ENCODE measurements around the gene CEP97.

The CEP97 gene

GRCh38 chr3:101779047-101779821, 54.8 kb downstream of the CEP97 start, which contains the start of gene NXPE3:
NXPE3 (plus strand) TSS chr3:101779211; CDS start chr3:101785597, 6,386 bp downstream.
- peak within 1 kb of the TSS; percentile 63 for H3K9ac ChIP-seq (ENCODE audit: low read depth, low read length)
- peak within 1 kb of the TSS; percentile 88 for H3K4me3 ChIP-seq (ENCODE audit: low read depth, low read length)
- H3K27ac ChIP-seq (ENCODE audit: low read depth, low read length): peak within 1 kb of the TSS; percentile 42
- peaks cover 25% of the 10 kb centered on the region for H3K4me1 ChIP-seq (ENCODE audit: control insufficient read depth, insufficient read depth, low read length)
- H3K36me3 ChIP-seq (ENCODE audit: control insufficient read depth, insufficient read depth, low read length): peaks cover 20% of the 10 kb centered on the region
- H3K27me3 ChIP-seq (ENCODE audit: control insufficient read depth, insufficient read depth, low read length): peaks cover 10% of the 10 kb centered on the region
- H3K9me3 ChIP-seq (ENCODE audit: control insufficient read depth, insufficient read depth, low read length): no peaks in the 10 kb centered on the region

- H3K27me3 ChIP-seq (ENCODE audit: control insufficient read depth, insufficient read depth, low read length): peaks cover 10% of the 10 kb centered on the region
- 0 out of 2 replicates have a peak overlapping the region, but pooled peaks have one; percentile 2 for H3K9ac ChIP-seq (ENCODE audit: low read depth, low read length)
- H3K9me3 ChIP-seq (ENCODE audit: control insufficient read depth, insufficient read depth, low read length): no peaks in the 10 kb centered on the region
- no peak overlapping the region for H3K27ac ChIP-seq (ENCODE audit: low read depth, low read length)
- peaks cover 27% of the 10 kb centered on the region for H3K36me3 ChIP-seq (ENCODE audit: control insufficient read depth, insufficient read depth, low read length)
- H3K4me3 ChIP-seq (ENCODE audit: low read depth, low read length): peak overlapping the region; percentile 88
- H3K4me1 ChIP-seq (ENCODE audit: control insufficient read depth, insufficient read depth, low read length): peaks cover 25% of the 10 kb centered on the region
Measured at GRCh38 chr3:101779822-101780381, 55.5 kb downstream of the CEP97 start.

GRCh38 chr3:101780661-101781060, 56.2 kb downstream of the CEP97 start:
- peaks cover 35% of the 10 kb centered on the region for H3K36me3 ChIP-seq (ENCODE audit: control insufficient read depth, insufficient read depth, low read length)
- peaks cover 25% of the 10 kb centered on the region for H3K4me1 ChIP-seq (ENCODE audit: control insufficient read depth, insufficient read depth, low read length)
- H3K9me3 ChIP-seq (ENCODE audit: control insufficient read depth, insufficient read depth, low read length): no peaks in the 10 kb centered on the region
- H3K9ac ChIP-seq (ENCODE audit: low read depth, low read length): no peak overlapping the region
- peak overlapping the region; percentile 88; the same call in 1 of the 2 replicates for H3K4me3 ChIP-seq (ENCODE audit: low read depth, low read length)
- H3K27me3 ChIP-seq (ENCODE audit: control insufficient read depth, insufficient read depth, low read length): peaks cover 10% of the 10 kb centered on the region
- H3K27ac ChIP-seq (ENCODE audit: low read depth, low read length): no peak overlapping the region

GRCh38 chr3:101781166-101781565, 56.8 kb downstream of the CEP97 start:
- H3K9me3 ChIP-seq (ENCODE audit: control insufficient read depth, insufficient read depth, low read length): no peaks in the 10 kb centered on the region
- peak overlapping the region; percentile 88; the same call in 1 of the 2 replicates for H3K4me3 ChIP-seq (ENCODE audit: low read depth, low read length)
- H3K27ac ChIP-seq (ENCODE audit: low read depth, low read length): no peak overlapping the region
- H3K27me3 ChIP-seq (ENCODE audit: control insufficient read depth, insufficient read depth, low read length): peaks cover 10% of the 10 kb centered on the region
- peaks cover 40% of the 10 kb centered on the region for H3K36me3 ChIP-seq (ENCODE audit: control insufficient read depth, insufficient read depth, low read length)
- no peak overlapping the region for H3K9ac ChIP-seq (ENCODE audit: low read depth, low read length)
- peaks cover 25% of the 10 kb centered on the region for H3K4me1 ChIP-seq (ENCODE audit: control insufficient read depth, insufficient read depth, low read length)

- Histone ChIP-seq H3K36me3 (ENCODE audit: control insufficient read depth, insufficient read depth, low read length) (peaks cover 69% of the 10 kb centered on the region), H3K27ac (ENCODE audit: low read depth, low read length) (no peak overlapping the region), H3K9me3 (ENCODE audit: control insufficient read depth, insufficient read depth, low read length) (no peaks in the 10 kb centered on the region), H3K9ac (ENCODE audit: low read depth, low read length) (no peak overlapping the region), H3K4me1 (ENCODE audit: control insufficient read depth, insufficient read depth, low read length) (peaks cover 16% of the 10 kb centered on the region), H3K4me3 (ENCODE audit: low read depth, low read length) (no peak overlapping the region), H3K27me3 (ENCODE audit: control insufficient read depth, insufficient read depth, low read length) (no peaks in the 10 kb centered on the region)
Measured at GRCh38 chr3:101784855-101785613, 60.6 kb downstream of the CEP97 start.

- Histone ChIP-seq H3K9ac (ENCODE audit: low read depth, low read length) (no peak overlapping the region), H3K36me3 (ENCODE audit: control insufficient read depth, insufficient read depth, low read length) (peaks cover 56% of the 10 kb centered on the region), H3K4me1 (ENCODE audit: control insufficient read depth, insufficient read depth, low read length) (no peaks in the 10 kb centered on the region), H3K27me3 (ENCODE audit: control insufficient read depth, insufficient read depth, low read length) (no peaks in the 10 kb centered on the region), H3K9me3 (ENCODE audit: control insufficient read depth, insufficient read depth, low read length) (peaks cover 4% of the 10 kb centered on the region; the same call in 1 of the 2 replicates), H3K27ac (ENCODE audit: low read depth, low read length) (no peak overlapping the region), H3K4me3 (ENCODE audit: low read depth, low read length) (no peak overlapping the region)
Measured at GRCh38 chr3:101791778-101792177, 67.4 kb downstream of the CEP97 start.

- H3K9ac ChIP-seq (ENCODE audit: low read depth, low read length): no peak overlapping the region
- peaks cover 29% of the 10 kb centered on the region for H3K36me3 ChIP-seq (ENCODE audit: control insufficient read depth, insufficient read depth, low read length)
- H3K9me3 ChIP-seq (ENCODE audit: control insufficient read depth, insufficient read depth, low read length): peaks cover 4% of the 10 kb centered on the region; the same call in 1 of the 2 replicates
- H3K4me1 ChIP-seq (ENCODE audit: control insufficient read depth, insufficient read depth, low read length): peaks cover 8% of the 10 kb centered on the region; the same call in 1 of the 2 replicates
- no peak overlapping the region for H3K27ac ChIP-seq (ENCODE audit: low read depth, low read length)
- no peak overlapping the region for H3K4me3 ChIP-seq (ENCODE audit: low read depth, low read length)
- no peaks in the 10 kb centered on the region for H3K27me3 ChIP-seq (ENCODE audit: control insufficient read depth, insufficient read depth, low read length)
Measured at GRCh38 chr3:101796077-101796680, 71.8 kb downstream of the CEP97 start.

- Histone ChIP-seq H3K36me3 (ENCODE audit: control insufficient read depth, insufficient read depth, low read length) (peaks cover 34% of the 10 kb centered on the region), H3K4me3 (ENCODE audit: low read depth, low read length) (no peak overlapping the region), H3K9me3 (ENCODE audit: control insufficient read depth, insufficient read depth, low read length) (no peaks in the 10 kb centered on the region), H3K4me1 (ENCODE audit: control insufficient read depth, insufficient read depth, low read length) (peaks cover 10% of the 10 kb centered on the region; the same call in 1 of the 2 replicates), H3K27me3 (ENCODE audit: control insufficient read depth, insufficient read depth, low read length) (no peaks in the 10 kb centered on the region), H3K9ac (ENCODE audit: low read depth, low read length) (no peak overlapping the region), H3K27ac (ENCODE audit: low read depth, low read length) (peak overlapping the region; percentile 37)
Measured at GRCh38 chr3:101801174-101801573, 76.8 kb downstream of the CEP97 start.

- no peak overlapping the region for H3K9ac ChIP-seq (ENCODE audit: low read depth, low read length)
- H3K27ac ChIP-seq (ENCODE audit: low read depth, low read length): no peak overlapping the region
- H3K36me3 ChIP-seq (ENCODE audit: control insufficient read depth, insufficient read depth, low read length): peaks cover 29% of the 10 kb centered on the region
- H3K27me3 ChIP-seq (ENCODE audit: control insufficient read depth, insufficient read depth, low read length): no peaks in the 10 kb centered on the region
- peaks cover 10% of the 10 kb centered on the region; the same call in 1 of the 2 replicates for H3K4me1 ChIP-seq (ENCODE audit: control insufficient read depth, insufficient read depth, low read length)
- H3K4me3 ChIP-seq (ENCODE audit: low read depth, low read length): no peak overlapping the region
- no peaks in the 10 kb centered on the region for H3K9me3 ChIP-seq (ENCODE audit: control insufficient read depth, insufficient read depth, low read length)
Measured at GRCh38 chr3:101802179-101802578, 77.8 kb downstream of the CEP97 start.

GRCh38 chr3:101803173-101803782, 78.9 kb downstream of the CEP97 start:
- Histone ChIP-seq H3K36me3 (ENCODE audit: control insufficient read depth, insufficient read depth, low read length) (peaks cover 29% of the 10 kb centered on the region), H3K9me3 (ENCODE audit: control insufficient read depth, insufficient read depth, low read length) (no peaks in the 10 kb centered on the region), H3K4me3 (ENCODE audit: low read depth, low read length) (no peak overlapping the region)

More at GRCh38 chr3:101803173-101803782, 78.9 kb downstream of the CEP97 start:
- H3K27me3 ChIP-seq (ENCODE audit: control insufficient read depth, insufficient read depth, low read length): no peaks in the 10 kb centered on the region
- H3K9ac ChIP-seq (ENCODE audit: low read depth, low read length): no peak overlapping the region
- H3K27ac ChIP-seq (ENCODE audit: low read depth, low read length): no peak overlapping the region
- peaks cover 10% of the 10 kb centered on the region; the same call in 1 of the 2 replicates for H3K4me1 ChIP-seq (ENCODE audit: control insufficient read depth, insufficient read depth, low read length)
